Testis (tissue), 2 donors: ENCODE results near the gene RPTOR.

ENCODE experiments used
- POLR2A ChIP-seq: fragments of 450-650 bp; IDR thresholded peaks from one replicate; pipeline ENCODE4 v1.6.1; 2017; ENCODE audit warnings: antibody characterized with exemption, mild to moderate bottlenecking, moderate library complexity
- TF ChIP-seq, protein P1 (sequence below), 3 experiments: fragments of 450-650 bp in 2 of 3; fragments of 200-600 bp in 1 of 3; sonication (generic) in 1 of 3; IDR thresholded peaks; one replicate each; pipeline ENCODE4 v1.5.1; 2016 to 2019; ENCODE audit warnings: antibody characterized with exemption in 3 of 3, mild to moderate bottlenecking in 2 of 3, moderate library complexity in 1 of 3

- TF ChIP-seq POLR2A, result no peak
- TF ChIP-seq, protein P1, sequence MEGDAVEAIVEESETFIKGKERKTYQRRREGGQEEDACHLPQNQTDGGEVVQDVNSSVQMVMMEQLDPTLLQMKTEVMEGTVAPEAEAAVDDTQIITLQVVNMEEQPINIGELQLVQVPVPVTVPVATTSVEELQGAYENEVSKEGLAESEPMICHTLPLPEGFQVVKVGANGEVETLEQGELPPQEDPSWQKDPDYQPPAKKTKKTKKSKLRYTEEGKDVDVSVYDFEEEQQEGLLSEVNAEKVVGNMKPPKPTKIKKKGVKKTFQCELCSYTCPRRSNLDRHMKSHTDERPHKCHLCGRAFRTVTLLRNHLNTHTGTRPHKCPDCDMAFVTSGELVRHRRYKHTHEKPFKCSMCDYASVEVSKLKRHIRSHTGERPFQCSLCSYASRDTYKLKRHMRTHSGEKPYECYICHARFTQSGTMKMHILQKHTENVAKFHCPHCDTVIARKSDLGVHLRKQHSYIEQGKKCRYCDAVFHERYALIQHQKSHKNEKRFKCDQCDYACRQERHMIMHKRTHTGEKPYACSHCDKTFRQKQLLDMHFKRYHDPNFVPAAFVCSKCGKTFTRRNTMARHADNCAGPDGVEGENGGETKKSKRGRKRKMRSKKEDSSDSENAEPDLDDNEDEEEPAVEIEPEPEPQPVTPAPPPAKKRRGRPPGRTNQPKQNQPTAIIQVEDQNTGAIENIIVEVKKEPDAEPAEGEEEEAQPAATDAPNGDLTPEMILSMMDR (IDR thresholded peaks at IDR 0.05), result no peak
These were observed 126.6 kb downstream of the RPTOR start for GRCh38 chr17:80671039-80671824.
